ENCODE measurements around the gene MAB21L2.
"Not testable (repeated sequence)": the region's sequence is repeated elsewhere in the genome, so short reads cannot be mapped to it uniquely, and the experiment has no call there.

Gene MAB21L2

GRCh38 chr4:150582146-150582872 lies at the start of gene MAB21L2:
MAB21L2 (plus strand) TSS chr4:150582151; CDS start chr4:150583030, 879 bp downstream.
- TF ChIP-seq CTCF (IDR thresholded peaks at IDR 0.05; ENCODE audit: insufficient read depth, low read depth, low read length, missing control alignments), result no peak
- H3K4me3 ChIP-seq (ENCODE audit: low read depth, low read length), result no peak within 1 kb of the TSS

DNA sequence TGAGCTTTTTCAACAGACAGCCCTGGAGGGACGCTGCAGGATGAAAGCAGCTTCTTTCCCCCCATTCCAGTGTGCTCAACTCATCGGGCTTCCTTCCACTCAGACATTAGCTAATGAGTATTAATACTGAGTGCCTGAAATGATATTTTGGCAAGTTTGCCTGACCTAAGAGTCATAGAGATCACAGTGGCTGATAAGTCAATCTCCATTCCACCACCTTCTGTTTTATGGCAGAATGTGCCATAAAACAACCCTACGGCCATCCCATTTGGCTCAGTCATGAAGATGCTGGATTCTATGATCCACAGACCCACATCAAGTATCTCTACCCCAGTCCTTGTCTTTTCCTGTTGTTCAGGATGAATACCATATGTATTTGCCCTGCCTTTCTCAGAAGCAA lies 48.3 kb upstream of the MAB21L2 start:
- no peak overlapping the region for H3K4me3 ChIP-seq (ENCODE audit: low read depth, low read length)
- DNase-seq (ENCODE audit: low read depth), result no peak
- TF ChIP-seq CTCF (IDR thresholded peaks at IDR 0.05; ENCODE audit: insufficient read depth, low read depth, low read length, missing control alignments), result no peak

More at GRCh38 chr4:150582146-150582872, at the start of gene MAB21L2:
- DNase-seq (ENCODE audit: low read depth), result no peak

- DNase-seq (ENCODE audit: low read depth), result no peak
- H3K4me3 ChIP-seq (ENCODE audit: low read depth, low read length), result no peak overlapping the region
- no peak for TF ChIP-seq CTCF (IDR thresholded peaks at IDR 0.05; ENCODE audit: insufficient read depth, low read depth, low read length, missing control alignments)
These were observed 47.1 kb upstream of the MAB21L2 start for GRCh38 chr4:150534818-150535217.

GRCh38 chr4:150537911-150538310 lies 44.0 kb upstream of the MAB21L2 start:
- DNase-seq (ENCODE audit: low read depth); H3K4me3 ChIP-seq (ENCODE audit: low read depth, low read length): not testable (repeated sequence)

- no peak for TF ChIP-seq CTCF (IDR thresholded peaks at IDR 0.05; ENCODE audit: insufficient read depth, low read depth, low read length, missing control alignments)
- no peak for DNase-seq (ENCODE audit: low read depth)
- no peak overlapping the region for H3K4me3 ChIP-seq (ENCODE audit: low read depth, low read length)
These were observed 41.4 kb upstream of the MAB21L2 start for GRCh38 chr4:150540536-150540935.

- no peak for DNase-seq (ENCODE audit: low read depth)
- H3K4me3 ChIP-seq (ENCODE audit: low read depth, low read length), result no peak overlapping the region
- TF ChIP-seq CTCF (IDR thresholded peaks at IDR 0.05; ENCODE audit: insufficient read depth, low read depth, low read length, missing control alignments), result no peak
These were observed 41.0 kb upstream of the MAB21L2 start for GRCh38 chr4:150540959-150541360.

GRCh38 chr4:150541681-150542080 lies 40.3 kb upstream of the MAB21L2 start:
- H3K4me3 ChIP-seq (ENCODE audit: low read depth, low read length), result no peak overlapping the region
- DNase-seq (ENCODE audit: low read depth), result no peak
- TF ChIP-seq CTCF (IDR thresholded peaks at IDR 0.05; ENCODE audit: insufficient read depth, low read depth, low read length, missing control alignments), result no peak

All from GM12865 (cell line).